Erythroblast (primary cell): ENCODE results near the gene CLCF1.

Experiments used
- GATA1 ChIP-seq: IDR thresholded peaks from 2 replicates; pipeline ENCODE4 v1.6.1; 2011; ENCODE audit warnings: low read depth, mild to moderate bottlenecking, control low read depth, low read length, moderate library complexity
- POLR2A ChIP-seq: IDR thresholded peaks from 2 replicates; pipeline ENCODE4 v1.6.1; 2011; ENCODE audit warnings: mild to moderate bottlenecking, low read length

- TF ChIP-seq POLR2A, result no peak
- TF ChIP-seq GATA1, result no peak
These were observed 49.9 kb downstream of the CLCF1 start for GRCh38 chr11:67323526-67323925.
